ENCODE results near the gene BPIFB2.

GRCh38 chr20:33046412-33046811 lies 38.9 kb downstream of the BPIFB2 start:
- TF ChIP-seq CTCF (conservative IDR thresholded peaks at IDR 0.05) = no peak
- no peak for TF ChIP-seq ZFX (IDR thresholded peaks at IDR 0.05)

Measured in C4-2B (cell line).